SK-N-SH treated with all-trans-retinoic acid at 6 μM for 48 hours (cell line): ENCODE measurements around the gene VAPA.

Experiments
- ATAC-seq: fragments of 200-7000 bp; cut with Tn5 transposase; 3 replicates; pipeline ENCODE4 v1.9.1; 2020; ENCODE audit warnings: mild to moderate bottlenecking, moderate library complexity
- ARNTL ChIP-seq: fragments of 450-650 bp; formaldehyde crosslinking; IDR thresholded peaks from 2 replicates; pipeline ENCODE4 v1.5.0; 2020; ENCODE audit warnings: low read depth, mild to moderate bottlenecking, moderate library complexity, borderline replicate concordance
- CSDC2 ChIP-seq: fragments of 250-450 bp; sonication (Bioruptor Pico); IDR thresholded peaks from 2 replicates; pipeline ENCODE4 v1.5.0; 2020; ENCODE audit warnings: mild to moderate bottlenecking, moderate library complexity
- CSRNP3 ChIP-seq: fragments of 250-450 bp; sonication (Bioruptor Pico); IDR thresholded peaks from 2 replicates; pipeline ENCODE4 v1.5.1; 2021; ENCODE audit warnings: mild to moderate bottlenecking, moderate library complexity
- ESRRG ChIP-seq: fragments of 250-450 bp; sonication (Bioruptor Pico); IDR thresholded peaks from 2 replicates; pipeline ENCODE4 v1.6.1; 2021; ENCODE audit warnings: mild to moderate bottlenecking
- GLIS3 ChIP-seq: fragments of 250-450 bp; sonication (Bioruptor Pico); IDR thresholded peaks from 2 replicates; pipeline ENCODE4 v1.5.0; 2020; ENCODE audit warnings: mild to moderate bottlenecking, moderate library complexity
- ISL1 ChIP-seq: fragments of 250-450 bp; sonication (Bioruptor Pico); IDR thresholded peaks from 2 replicates; pipeline ENCODE4 v2.1.2; 2022; ENCODE audit warnings: mild to moderate bottlenecking, moderate library complexity
- PATZ1 ChIP-seq: fragments of 250-450 bp; sonication (Bioruptor Pico); IDR thresholded peaks from 2 replicates; pipeline ENCODE4 v1.8.0; 2020; ENCODE audit warnings: mild to moderate bottlenecking, moderate library complexity, borderline replicate concordance
- POU6F1 ChIP-seq: fragments of 250-450 bp; sonication (Bioruptor Pico); IDR thresholded peaks from 2 replicates; pipeline ENCODE4 v1.8.0; 2021; ENCODE audit warnings: low read depth, mild to moderate bottlenecking, moderate library complexity, borderline replicate concordance
- PPARA ChIP-seq: fragments of 250-450 bp; sonication (Bioruptor Pico); IDR thresholded peaks from 2 replicates; pipeline ENCODE4 v1.5.0; 2020; ENCODE audit warnings: mild to moderate bottlenecking, borderline replicate concordance
- RARB ChIP-seq: fragments of 250-450 bp; sonication (Bioruptor Pico); IDR thresholded peaks from 2 replicates; pipeline ENCODE4 v1.8.0; 2021; ENCODE audit warnings: mild to moderate bottlenecking, moderate library complexity
- SNAI2 ChIP-seq: fragments of 250-450 bp; sonication (Bioruptor Pico); IDR thresholded peaks from 2 replicates; pipeline ENCODE4 v1.5.0; 2020; ENCODE audit warnings: mild to moderate bottlenecking, moderate library complexity
- TCF4 ChIP-seq: fragments of 250-450 bp; sonication (Bioruptor Pico); IDR thresholded peaks from 2 replicates; pipeline ENCODE4 v1.8.0; 2021; ENCODE audit warnings: mild to moderate bottlenecking, moderate library complexity, borderline replicate concordance
- TSHZ2 ChIP-seq: fragments of 250-450 bp; sonication (Bioruptor Pico); IDR thresholded peaks from 2 replicates; pipeline ENCODE4 v1.5.0; 2020; ENCODE audit warnings: mild to moderate bottlenecking, moderate library complexity
- ZC3H10 ChIP-seq: fragments of 250-450 bp; sonication (Bioruptor Pico); IDR thresholded peaks from 2 replicates; pipeline ENCODE4 v1.5.1; 2021; ENCODE audit warnings: mild to moderate bottlenecking, moderate library complexity
- ZFP3 ChIP-seq: fragments of 250-450 bp; sonication (Bioruptor Pico); IDR thresholded peaks from 2 replicates; pipeline ENCODE4 v1.5.0; 2020; ENCODE audit warnings: mild to moderate bottlenecking, moderate library complexity
- ZFP30 ChIP-seq: fragments of 450-650 bp; formaldehyde crosslinking; IDR thresholded peaks from 2 replicates; pipeline ENCODE4 v1.5.0; 2022; ENCODE audit warnings: mild to moderate bottlenecking, moderate library complexity
- ZNF70 ChIP-seq: fragments of 450-650 bp; formaldehyde crosslinking; IDR thresholded peaks from 2 replicates; pipeline ENCODE4 v1.5.0; 2020; ENCODE audit warnings: mild to moderate bottlenecking, moderate library complexity
- ZNF8 ChIP-seq: fragments of 450-650 bp; formaldehyde crosslinking; IDR thresholded peaks from 2 replicates; pipeline ENCODE4 v1.5.0; 2020; ENCODE audit warnings: mild to moderate bottlenecking, moderate library complexity
- TF ChIP-seq, protein P1 (sequence below): fragments of 250-450 bp; sonication (Bioruptor Pico); IDR thresholded peaks from 2 replicates; pipeline ENCODE4 v1.5.1; 2020; ENCODE audit warnings: low read depth, mild to moderate bottlenecking, moderate library complexity

VAPA gene

GRCh38 chr18:9870431-9871008 lies 43.3 kb upstream of the VAPA start (continued):
- TF ChIP-seq TSHZ2 (CRISPR knock-in tag): no peak

DNA sequence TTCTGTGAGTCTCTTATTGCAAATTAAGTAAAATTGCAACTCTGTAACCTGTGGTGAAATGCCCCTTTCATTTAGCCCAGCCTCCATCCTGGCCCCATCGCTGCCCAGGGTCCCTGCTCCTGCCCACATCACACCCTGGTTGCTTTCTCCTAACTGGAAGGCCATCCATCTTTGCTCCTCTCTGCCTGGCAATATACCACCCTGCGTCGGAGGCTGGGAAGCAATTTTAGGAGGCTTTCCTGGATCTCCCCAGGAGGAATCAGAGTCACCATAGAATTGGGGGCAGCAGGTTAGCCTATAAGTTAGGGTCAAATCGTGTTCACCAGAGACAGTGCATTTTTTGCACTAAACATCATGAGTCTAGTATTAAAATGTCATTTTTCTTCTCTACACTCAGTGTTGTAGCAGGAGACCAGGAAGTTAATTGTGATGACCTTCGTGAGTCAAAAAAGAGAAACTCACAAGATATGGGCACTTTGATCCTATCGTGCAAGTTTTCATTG lies 42.5 kb upstream of the VAPA start:
- ATAC-seq: no peak
- no peak for TF ChIP-seq ISL1 (CRISPR knock-in tag)

- TF ChIP-seq ZC3H10 (CRISPR knock-in tag) (no peak), PATZ1 (no peak), GLIS3 (CRISPR knock-in tag) (no peak), ZNF70 (CRISPR knock-in tag) (no peak), RARB (CRISPR knock-in tag) (no peak), ARNTL (CRISPR knock-in tag) (no peak), POU6F1 (CRISPR knock-in tag) (no peak), ZNF8 (CRISPR knock-in tag) (no peak), ZFP30 (CRISPR knock-in tag) (no peak), CSDC2 (CRISPR knock-in tag) (no peak), PPARA (CRISPR knock-in tag) (no peak), ZFP3 (no peak), ESRRG (CRISPR knock-in tag) (no peak)
- TF ChIP-seq, protein P1, sequence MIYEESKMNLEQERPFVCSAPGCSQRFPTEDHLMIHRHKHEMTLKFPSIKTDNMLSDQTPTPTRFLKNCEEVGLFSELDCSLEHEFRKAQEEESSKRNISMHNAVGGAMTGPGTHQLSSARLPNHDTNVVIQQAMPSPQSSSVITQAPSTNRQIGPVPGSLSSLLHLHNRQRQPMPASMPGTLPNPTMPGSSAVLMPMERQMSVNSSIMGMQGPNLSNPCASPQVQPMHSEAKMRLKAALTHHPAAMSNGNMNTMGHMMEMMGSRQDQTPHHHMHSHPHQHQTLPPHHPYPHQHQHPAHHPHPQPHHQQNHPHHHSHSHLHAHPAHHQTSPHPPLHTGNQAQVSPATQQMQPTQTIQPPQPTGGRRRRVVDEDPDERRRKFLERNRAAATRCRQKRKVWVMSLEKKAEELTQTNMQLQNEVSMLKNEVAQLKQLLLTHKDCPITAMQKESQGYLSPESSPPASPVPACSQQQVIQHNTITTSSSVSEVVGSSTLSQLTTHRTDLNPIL (CRISPR knock-in tag): no peak
Observed at GRCh38 chr18:9872823-9873222, 41.0 kb upstream of the VAPA start.

DNA sequence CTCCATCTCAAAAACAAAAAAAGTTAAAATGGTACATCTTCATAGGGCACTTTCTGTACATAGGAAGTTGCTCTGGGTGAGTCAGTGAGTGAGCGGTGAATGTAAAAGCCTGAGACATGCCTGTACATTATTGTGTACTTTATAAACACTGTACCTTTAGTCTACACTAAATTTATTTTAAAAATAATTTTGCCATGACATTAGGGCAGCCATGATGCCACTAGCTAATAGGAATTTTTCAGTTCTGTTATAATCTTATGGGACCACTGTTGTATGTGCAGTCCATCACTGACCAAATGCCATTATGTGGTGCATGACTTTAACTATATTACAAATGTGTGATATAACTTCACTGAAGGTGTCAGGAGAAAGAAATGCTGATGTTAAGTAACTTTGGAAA lies 39.1 kb upstream of the VAPA start:
- no peak for ATAC-seq
- TF ChIP-seq ZNF70 (CRISPR knock-in tag) (no peak), ARNTL (CRISPR knock-in tag) (no peak), SNAI2 (no peak), ISL1 (CRISPR knock-in tag) (no peak), POU6F1 (CRISPR knock-in tag) (no peak), TSHZ2 (CRISPR knock-in tag) (no peak), RARB (CRISPR knock-in tag) (no peak), PATZ1 (no peak), GLIS3 (CRISPR knock-in tag) (no peak), ZFP30 (CRISPR knock-in tag) (no peak), CSDC2 (CRISPR knock-in tag) (no peak), CSRNP3 (CRISPR knock-in tag) (no peak), TCF4 (no peak)

More at GRCh38 chr18:9872823-9873222, 41.0 kb upstream of the VAPA start:
- no peak for ATAC-seq
